ENCODE results near the gene CTNNA2. TPM values are rescaled to one million over a fixed set of nuclear protein-coding genes. Genes with fewer than 3 reads are reported as not detected.

Gene CTNNA2
- total and polyA plus RNA-seq, 9 of the 15 experiments (the other 6 are each of a cell fraction or from before 2014, with no cell fraction given), result 0.03 to 0.40 (median 0.15) TPM

DNA sequence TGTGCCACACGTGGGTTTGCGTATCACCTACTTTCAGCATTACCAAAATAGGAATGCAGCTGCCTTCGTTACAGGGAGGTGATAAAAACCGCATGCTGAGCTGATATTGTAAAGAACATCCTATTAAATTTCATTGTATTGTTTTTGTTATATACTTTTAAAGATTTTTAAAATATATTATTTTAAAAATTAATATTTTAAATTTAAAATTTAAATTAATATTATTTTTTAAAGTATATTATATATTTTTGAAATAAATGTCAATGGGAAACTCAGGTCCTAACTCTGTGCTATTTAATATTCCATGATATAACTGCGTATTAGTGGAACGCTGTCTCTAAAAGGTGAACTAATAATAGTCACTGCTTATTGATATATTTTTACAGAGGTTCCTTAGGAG lies 51.2 kb downstream of the CTNNA2 start:
- H3K9ac ChIP-seq (ENCODE audit: insufficient read depth in 1 of 2, low read depth in 2 of 2, low read length in 2 of 2), result no peak overlapping the region
- H3K4me3 ChIP-seq, result no peak overlapping the region
- H3K36me3 ChIP-seq (ENCODE audit: control insufficient read depth, insufficient read depth, low read length), result no peaks in the 10 kb centered on the region
- H3K4me1 ChIP-seq (replicated peaks in 1 of 2; ENCODE audit: control insufficient read depth in 2 of 2, insufficient read depth in 2 of 2, low read length in 2 of 2), result no peaks in the 10 kb centered on the region
- TF ChIP-seq ZEB2 (IDR thresholded peaks at IDR 0.05) (no peak), SAFB (IDR thresholded peaks at IDR 0.05; ENCODE audit: borderline replicate concordance, low read depth, low read length) (no peak), PYGO2 (tag; IDR thresholded peaks at IDR 0.05) (no peak), KDM2B (CRISPR knock-in tag; IDR thresholded peaks at IDR 0.05) (no peak), PHB2 (IDR thresholded peaks at IDR 0.05; ENCODE audit: low read depth) (no peak), NFATC3 (IDR thresholded peaks at IDR 0.05) (no peak), CBX1 (IDR thresholded peaks at IDR 0.05; ENCODE audit: low read depth) (no peak), ARID2 (IDR thresholded peaks at IDR 0.05) (no peak), ZNF589 (CRISPR knock-in tag; IDR thresholded peaks at IDR 0.05; ENCODE audit: low read depth) (no peak)
- TF ChIP-seq, protein P1, sequence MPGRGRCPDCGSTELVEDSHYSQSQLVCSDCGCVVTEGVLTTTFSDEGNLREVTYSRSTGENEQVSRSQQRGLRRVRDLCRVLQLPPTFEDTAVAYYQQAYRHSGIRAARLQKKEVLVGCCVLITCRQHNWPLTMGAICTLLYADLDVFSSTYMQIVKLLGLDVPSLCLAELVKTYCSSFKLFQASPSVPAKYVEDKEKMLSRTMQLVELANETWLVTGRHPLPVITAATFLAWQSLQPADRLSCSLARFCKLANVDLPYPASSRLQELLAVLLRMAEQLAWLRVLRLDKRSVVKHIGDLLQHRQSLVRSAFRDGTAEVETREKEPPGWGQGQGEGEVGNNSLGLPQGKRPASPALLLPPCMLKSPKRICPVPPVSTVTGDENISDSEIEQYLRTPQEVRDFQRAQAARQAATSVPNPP (IDR thresholded peaks at IDR 0.05; ENCODE audit: borderline replicate concordance, insufficient read depth, insufficient read length), result no peak
- ChIA-PET CTCF (ENCODE audit: low intra/inter-chr PET ratio) (no interaction called here), POLR2A (no interaction called here)
- no peak overlapping the region for H3K27ac ChIP-seq (ENCODE audit: extremely low read depth, low read depth, low read length)
- H3K79me2 ChIP-seq (ENCODE audit: control insufficient read depth, insufficient read depth, low read length), result no peaks in the 10 kb centered on the region
- H4K20me1 ChIP-seq (replicated peaks; ENCODE audit: control insufficient read depth, insufficient read depth, low read length), result no peaks in the 10 kb centered on the region
- intact Hi-C loops (cut with micrococcal nuclease), result no loop called here
- FAIRE-seq (no peak), ATAC-seq (no peak), DNase-seq (ENCODE audit: extremely low read depth in 1 of 4, low spot score in 3 of 4) (no peak)
- BruUV-seq (replicated peaks), result no TSS peak
- H3K9me1 ChIP-seq (ENCODE audit: control insufficient read depth, insufficient read depth, low read length), result no peaks in the 10 kb centered on the region
- in situ Hi-C loops (cut with MboI), result no loop called here
- no peak overlapping the region for H2AFZ ChIP-seq (ENCODE audit: low read depth, low read length)
- no peaks in the 10 kb centered on the region for H3K27me3 ChIP-seq (ENCODE audit: control insufficient read depth in 2 of 2, insufficient read depth in 2 of 2, low read length in 2 of 2)
- 2% methylated on average over 6 of the region's 6 CpGs for WGBS (ENCODE audit: insufficient coverage, low coverage, missing lambda C conversion rate)
- no peak overlapping the region for H3K4me2 ChIP-seq (ENCODE audit: insufficient read depth, low read length)
- no peaks in the 10 kb centered on the region for H3K9me3 ChIP-seq (replicated peaks; ENCODE audit: control insufficient read depth, insufficient read depth, low read depth, low read length)

All from K562 (cell line).